Measurements from ENCODE around the gene BIRC6.

- TF ChIP-seq POLR2A (IDR thresholded peaks at IDR 0.05; ENCODE audit: low read depth, low read length) (no peak), POLR2AphosphoS5 (IDR thresholded peaks at IDR 0.05; ENCODE audit: low read depth, low read length) (no peak), TAF1 (IDR thresholded peaks at IDR 0.05; ENCODE audit: low read depth, low read length) (no peak), POU2F2 (IDR thresholded peaks at IDR 0.05; ENCODE audit: low read depth, low read length) (no peak)
Observed at GRCh38 chr2:32436150-32436549, 79.3 kb downstream of the BIRC6 start.

Measured in GM12891 (cell line).